Mammary epithelial cell (primary cell): ENCODE results near the gene DCAF8L1.
"Not testable (repeated sequence)": the region's sequence is repeated elsewhere in the genome, so short reads cannot be mapped to it uniquely, and the experiment has no call there.

Experiments used
- CTCF ChIP-seq, 2 donors: IDR thresholded peaks in 1 of 2; conservative IDR thresholded peaks in 1 of 2; 2 replicates each; pipeline ENCODE4 v1.5.1; 2011 to 2012; ENCODE audit warnings: inconsistent platforms in 2 of 2, low read length in 2 of 2, mild to moderate bottlenecking in 2 of 2, control low read depth in 1 of 2, low read depth in 1 of 2; ENCODE audit not compliant: insufficient read depth in 1 of 2; ENCODE audit errors: extremely low read depth in 1 of 2
- EZH2 ChIP-seq: IDR thresholded peaks from 2 replicates; pipeline ENCODE4 v1.6.1; 2012; ENCODE audit warnings: low read length, inconsistent platforms, borderline replicate concordance

- not testable (repeated sequence) for TF ChIP-seq CTCF (conservative IDR thresholded peaks at IDR 0.05 in 1 of 2, IDR thresholded peaks at IDR 0.05 in 1 of 2; ENCODE audit: extremely low read depth in 1 of 2, insufficient read depth in 1 of 2, low read depth in 1 of 2, low read length in 2 of 2); EZH2
Measured at GRCh38 chrX:27960410-27960809, 20.8 kb downstream of the DCAF8L1 start.
